SJSA1 (cell line): ENCODE measurements around the gene TP73. TPM values are rescaled to one million over a fixed set of nuclear protein-coding genes. Genes with fewer than 3 reads are reported as not detected.

Experiments used
- DNase-seq, 2 experiments: peaks; one replicate each; pipeline ENCODE4 v3.0.0-alpha.2; 2015 to 2020; ENCODE audit warnings: low spot score in 2 of 2, low read depth in 1 of 2
- H3K27ac ChIP-seq: fragments of 250-450 bp; sonication (Bioruptor Pico); 2 replicates; pipeline ENCODE4 v1.5.1; 2020; ENCODE audit warnings: mild to moderate bottlenecking, moderate library complexity
- H3K27me3 ChIP-seq: fragments of 250-450 bp; sonication (Bioruptor Pico); replicated peaks from 2 replicates; pipeline ENCODE4 v1.5.1; 2020; ENCODE audit warnings: mild to moderate bottlenecking, moderate library complexity
- H3K36me3 ChIP-seq: fragments of 250-450 bp; sonication (Bioruptor Pico); 2 replicates; pipeline ENCODE4 v1.5.1; 2020; ENCODE audit warnings: mild to moderate bottlenecking
- H3K4me1 ChIP-seq: fragments of 250-450 bp; sonication (Bioruptor Pico); replicated peaks from 2 replicates; pipeline ENCODE4 v1.6.1; 2021; ENCODE audit warnings: mild to moderate bottlenecking
- H3K4me3 ChIP-seq: fragments of 250-450 bp; sonication (Bioruptor Pico); 2 replicates; pipeline ENCODE4 v1.5.1; 2020; ENCODE audit warnings: mild to moderate bottlenecking
- H3K9me3 ChIP-seq: fragments of 250-450 bp; sonication (Bioruptor Pico); replicated peaks from 2 replicates; pipeline ENCODE4 v1.5.1; 2020; ENCODE audit warnings: mild to moderate bottlenecking
- total RNA-seq: library from RNA; depleted of rRNA; stranded (reverse); fragments of >200 nt; shearing (Covaris generic); gene quantifications from 2 replicates; pipeline ENCODE4 v1.2.3, GENCODE V29; 2014

Gene TP73
- total RNA-seq, 1 experiment from 2014 or later, result 3.4 TPM

DNA sequence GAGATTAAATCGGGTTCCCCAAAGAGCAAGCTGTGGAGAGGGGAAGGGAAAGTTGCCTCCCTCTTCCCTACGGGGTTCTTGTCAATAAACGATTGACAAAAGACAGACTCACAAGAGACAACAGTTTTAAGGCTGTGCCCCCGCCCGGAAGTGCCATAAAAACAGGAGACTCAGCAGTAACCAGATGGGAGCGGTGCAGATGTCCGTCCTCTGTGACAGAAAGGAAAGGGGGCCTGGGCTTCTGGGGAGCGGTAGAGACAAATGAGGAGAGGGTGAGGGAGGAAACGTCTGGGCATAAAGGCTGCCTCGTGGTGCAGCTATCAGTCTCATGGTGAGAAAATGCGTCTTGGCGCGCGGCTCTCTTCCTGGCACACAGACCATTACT, 5.9 kb downstream of the TP73 start:
- Histone ChIP-seq H3K4me3 (no peak overlapping the region), H3K27me3 (peaks cover 2% of the 10 kb centered on the region; the same call in 1 of the 2 replicates), H3K4me1 (no peaks in the 10 kb centered on the region), H3K27ac (no peak overlapping the region), H3K36me3 (no peaks in the 10 kb centered on the region), H3K9me3 (no peaks in the 10 kb centered on the region)
- no peak for DNase-seq

DNA sequence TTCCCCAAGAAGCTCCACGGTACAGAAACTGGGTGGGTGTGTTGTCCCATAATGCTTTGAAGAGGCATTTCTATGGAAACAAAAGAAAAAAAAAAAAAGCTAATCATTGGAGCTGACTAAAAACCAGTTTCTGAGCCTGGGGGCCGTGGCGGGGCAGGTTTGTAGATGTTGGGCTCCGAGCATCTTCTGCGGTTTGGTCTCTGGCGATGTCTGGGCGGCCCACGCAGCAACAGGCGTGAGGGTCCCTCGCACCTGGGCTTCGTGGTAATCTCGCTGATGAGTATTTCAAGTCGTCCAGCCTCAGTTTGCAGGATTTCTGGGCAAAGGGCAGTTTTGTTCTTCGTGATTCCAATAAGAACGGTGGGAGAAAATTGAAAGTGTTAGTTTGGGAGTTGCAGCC, 6.8 kb downstream of the TP73 start:
- Histone ChIP-seq H3K4me1 (no peaks in the 10 kb centered on the region), H3K9me3 (no peaks in the 10 kb centered on the region)

DNA sequence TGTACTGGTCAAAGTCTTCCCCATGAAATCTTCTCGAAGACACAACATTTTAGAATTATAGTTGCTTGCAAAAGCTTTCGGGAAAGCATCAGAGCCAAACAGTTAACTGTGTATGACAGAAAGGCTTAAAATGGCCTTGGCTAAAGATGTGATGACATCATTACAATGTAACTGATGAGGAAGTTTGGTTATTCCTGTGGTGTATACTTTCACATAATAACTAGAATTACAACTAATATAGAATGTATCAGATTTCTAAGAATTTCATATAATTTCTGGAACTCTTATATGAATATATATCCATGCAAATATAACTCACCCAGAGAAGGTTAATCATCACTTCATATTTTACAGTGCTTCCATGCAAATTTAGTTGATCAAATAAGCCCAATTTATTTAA, 8.4 kb downstream of the TP73 start:
- Histone ChIP-seq H3K27ac (no peak overlapping the region), H3K36me3 (no peaks in the 10 kb centered on the region), H3K4me3 (no peak overlapping the region), H3K4me1 (no peaks in the 10 kb centered on the region), H3K9me3 (no peaks in the 10 kb centered on the region), H3K27me3 (no peaks in the 10 kb centered on the region; the same call in 1 of the 2 replicates)
- DNase-seq, result no peak

More for the DNA sequence above, 6.8 kb downstream of the TP73 start:
- DNase-seq, result no peak
- H3K27me3 ChIP-seq, result no peaks in the 10 kb centered on the region; the same call in 1 of the 2 replicates
- no peaks in the 10 kb centered on the region for H3K36me3 ChIP-seq
- no peak overlapping the region for H3K27ac ChIP-seq
- H3K4me3 ChIP-seq, result no peak overlapping the region

DNA sequence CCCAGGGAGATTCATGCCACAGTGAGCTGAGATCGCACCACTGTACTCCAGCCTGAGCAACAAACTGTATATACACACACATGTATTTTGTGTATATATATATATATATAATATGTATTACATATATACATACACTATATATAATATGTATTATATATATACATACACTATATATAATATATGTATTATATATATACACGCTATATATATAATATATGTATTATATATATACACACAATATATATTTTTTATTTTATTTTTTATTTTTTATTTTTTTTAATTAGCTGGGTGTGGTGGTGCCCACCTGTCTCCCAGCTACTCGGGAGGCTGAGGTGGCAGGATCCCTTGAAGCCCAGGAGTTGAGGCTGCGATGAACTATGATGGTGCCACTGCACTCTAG, 9.3 kb downstream of the TP73 start:
- DNase-seq, result no peak
- Histone ChIP-seq H3K9me3 (no peaks in the 10 kb centered on the region), H3K4me3 (no peak overlapping the region), H3K27me3 (no peaks in the 10 kb centered on the region), H3K4me1 (no peaks in the 10 kb centered on the region), H3K36me3 (no peaks in the 10 kb centered on the region), H3K27ac (no peak overlapping the region)

DNA sequence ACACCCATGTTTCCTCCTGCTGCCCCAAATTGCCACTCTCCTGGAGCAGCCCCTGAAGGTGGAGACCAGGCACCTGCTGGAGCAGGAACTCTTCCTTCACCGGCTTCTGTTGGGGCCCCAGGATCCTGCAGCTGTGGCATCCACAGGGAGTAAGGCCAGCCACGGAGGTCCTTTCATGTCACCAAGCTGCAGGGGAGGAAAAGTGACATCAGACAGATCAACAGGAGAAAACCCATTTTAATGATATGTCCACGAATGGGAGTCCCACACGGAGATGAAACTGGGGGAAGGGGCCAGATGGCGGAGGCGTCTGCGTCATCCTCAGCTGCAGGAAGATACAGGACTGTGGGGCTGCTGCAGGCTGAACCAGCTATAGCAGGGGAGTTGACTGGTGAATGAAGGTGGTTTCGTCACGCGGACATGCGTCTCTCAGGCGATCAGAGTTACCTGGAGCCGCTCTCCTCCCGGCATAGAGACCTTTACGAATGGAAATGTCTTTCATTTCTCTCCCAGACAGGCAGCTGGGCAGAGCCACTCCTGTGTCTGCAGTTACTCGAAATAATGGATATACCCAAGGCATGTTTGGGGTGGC, 9.9 kb downstream of the TP73 start:
- Histone ChIP-seq H3K27me3 (no peaks in the 10 kb centered on the region), H3K36me3 (no peaks in the 10 kb centered on the region), H3K9me3 (no peaks in the 10 kb centered on the region), H3K27ac (no peak overlapping the region), H3K4me3 (no peak overlapping the region), H3K4me1 (no peaks in the 10 kb centered on the region)
- DNase-seq, result no peak

DNA sequence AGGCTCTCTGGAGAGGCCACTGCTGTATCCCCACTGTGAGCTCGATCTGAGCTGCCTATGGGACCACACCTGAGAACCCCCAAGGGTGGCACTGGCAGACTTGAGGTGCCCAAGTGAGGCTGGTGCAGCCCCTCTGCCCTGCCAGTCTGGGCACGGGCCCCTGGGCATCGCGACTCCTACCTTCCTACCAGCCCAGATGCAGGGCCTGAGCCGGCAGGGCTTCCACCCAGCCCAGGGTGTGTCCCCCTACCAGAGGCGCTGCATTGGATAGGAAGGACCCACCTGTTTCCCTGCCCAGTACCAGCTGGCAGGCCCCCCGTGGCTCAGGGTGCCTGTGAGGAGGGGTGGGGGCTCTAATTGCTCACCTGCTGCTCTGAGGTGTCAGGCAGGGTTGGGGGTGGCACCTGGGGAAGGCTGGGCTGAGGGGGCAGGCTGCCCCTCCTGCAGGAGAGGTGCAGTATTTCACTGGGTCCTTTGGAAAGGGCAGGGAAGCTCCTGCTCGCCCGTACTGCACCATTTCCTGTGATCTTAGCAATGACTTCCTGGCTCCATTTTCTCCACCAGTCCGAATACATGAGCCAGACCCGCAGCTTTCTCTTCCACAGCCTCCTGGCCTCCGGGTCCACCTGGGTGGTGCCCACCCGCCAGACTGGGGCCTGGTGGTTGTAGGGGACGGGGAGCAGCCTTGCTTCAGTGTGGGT, 11.8 kb downstream of the TP73 start:
- Histone ChIP-seq H3K27ac (no peak overlapping the region), H3K4me1 (no peaks in the 10 kb centered on the region), H3K4me3 (no peak overlapping the region), H3K27me3 (no peaks in the 10 kb centered on the region), H3K9me3 (no peaks in the 10 kb centered on the region), H3K36me3 (no peaks in the 10 kb centered on the region)
- no peak for DNase-seq

DNA sequence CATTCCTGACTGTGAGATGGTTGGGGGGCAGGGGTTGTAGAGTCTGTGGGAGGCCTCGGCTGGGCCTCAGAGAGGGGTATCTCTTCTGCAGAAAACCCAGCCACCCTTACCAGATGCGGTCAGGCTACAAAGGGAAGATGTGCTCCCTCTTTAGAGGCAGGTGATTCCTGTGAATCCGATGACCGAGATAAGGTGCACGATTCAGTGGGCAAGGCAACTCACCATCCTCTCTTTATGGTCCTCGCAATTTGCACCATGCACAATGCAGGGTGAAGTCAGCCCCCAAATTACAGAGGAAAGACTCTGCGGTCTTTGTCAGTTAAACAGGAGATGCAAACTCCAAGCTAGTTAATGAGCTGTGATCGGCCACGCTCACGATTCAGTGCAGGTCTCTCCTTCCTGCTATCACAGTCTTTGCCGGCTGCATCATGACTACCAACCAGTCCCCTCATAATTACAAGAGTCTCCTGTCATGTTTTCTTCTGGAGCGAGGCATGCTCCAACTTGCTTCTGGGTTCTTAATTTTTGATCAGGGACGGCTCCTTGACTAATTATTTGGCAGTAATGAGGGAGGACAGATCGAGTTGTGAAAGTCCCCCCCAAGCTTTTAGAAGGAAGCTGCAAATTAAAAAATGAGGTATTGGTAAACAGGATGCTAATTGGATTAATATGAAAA, 12.5 kb downstream of the TP73 start:
- Histone ChIP-seq H3K36me3 (no peaks in the 10 kb centered on the region), H3K27ac (no peak overlapping the region), H3K9me3 (no peaks in the 10 kb centered on the region), H3K4me1 (no peaks in the 10 kb centered on the region), H3K27me3 (no peaks in the 10 kb centered on the region), H3K4me3 (no peak overlapping the region)
- DNase-seq, result no peak

DNA sequence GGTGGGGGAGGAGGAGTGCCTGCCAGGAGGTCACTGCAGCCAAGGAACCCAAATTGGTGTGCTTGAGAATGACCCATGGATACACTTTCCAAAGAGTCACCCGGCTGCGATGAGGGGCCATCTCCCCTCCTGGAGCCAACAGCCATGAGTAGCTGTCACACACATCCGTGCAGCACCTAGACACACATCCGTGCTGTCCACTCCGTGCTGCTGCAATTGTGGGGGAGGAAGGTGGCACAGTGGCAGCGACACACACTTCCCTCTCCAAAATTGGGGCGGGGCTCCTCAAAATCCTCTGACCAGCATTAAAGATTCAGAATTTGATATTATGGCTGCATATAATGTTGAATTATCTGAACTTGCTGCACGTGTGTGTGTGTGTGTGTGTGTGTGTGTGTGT, 15.8 kb downstream of the TP73 start:
- no peaks in the 10 kb centered on the region for H3K27me3 ChIP-seq
- no peaks in the 10 kb centered on the region for H3K36me3 ChIP-seq
- no peak overlapping the region for H3K27ac ChIP-seq
- no peaks in the 10 kb centered on the region for H3K4me1 ChIP-seq
- H3K9me3 ChIP-seq, result no peaks in the 10 kb centered on the region
- no peak overlapping the region for H3K4me3 ChIP-seq
- DNase-seq, result no peak

DNA sequence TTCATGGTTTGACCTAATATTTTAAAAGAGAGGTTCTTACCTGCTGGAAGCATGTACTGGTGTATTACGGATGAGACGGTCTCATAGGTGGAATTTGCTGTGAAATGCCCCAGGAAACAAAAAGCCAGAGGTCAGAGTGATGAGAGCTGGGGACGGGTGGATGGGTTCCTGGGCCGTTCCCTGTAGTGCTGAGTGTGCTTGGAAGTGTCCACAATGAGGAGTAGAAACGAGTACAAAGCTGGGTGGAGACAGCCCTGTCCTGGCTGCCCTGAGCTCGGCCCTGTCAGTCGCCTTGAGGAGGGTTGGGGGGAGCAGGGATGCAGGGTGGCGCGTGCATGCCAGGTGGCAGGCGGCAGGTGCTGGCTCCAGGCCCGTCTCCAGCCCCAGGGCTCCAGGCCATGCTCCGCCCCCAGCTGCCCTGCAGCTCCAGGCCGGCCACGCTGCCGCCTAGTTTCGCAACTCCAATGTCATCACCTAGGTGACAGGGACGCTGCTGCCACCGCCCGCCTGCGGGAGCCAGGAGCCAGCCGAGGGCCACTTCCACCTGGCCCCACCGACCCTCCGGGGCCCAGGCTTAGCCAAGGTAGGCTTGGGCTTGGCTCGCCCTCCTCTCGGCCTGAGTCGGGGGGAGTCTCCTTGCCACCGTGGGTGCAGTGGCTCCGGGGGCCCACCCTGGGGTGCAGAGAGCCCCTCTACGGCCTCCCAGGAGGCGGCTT, 16.4 kb downstream of the TP73 start:
- DNase-seq, result no peak
- Histone ChIP-seq H3K4me3 (no peak overlapping the region), H3K36me3 (no peaks in the 10 kb centered on the region), H3K27ac (no peak overlapping the region), H3K27me3 (no peaks in the 10 kb centered on the region), H3K4me1 (no peaks in the 10 kb centered on the region), H3K9me3 (no peaks in the 10 kb centered on the region)

DNA sequence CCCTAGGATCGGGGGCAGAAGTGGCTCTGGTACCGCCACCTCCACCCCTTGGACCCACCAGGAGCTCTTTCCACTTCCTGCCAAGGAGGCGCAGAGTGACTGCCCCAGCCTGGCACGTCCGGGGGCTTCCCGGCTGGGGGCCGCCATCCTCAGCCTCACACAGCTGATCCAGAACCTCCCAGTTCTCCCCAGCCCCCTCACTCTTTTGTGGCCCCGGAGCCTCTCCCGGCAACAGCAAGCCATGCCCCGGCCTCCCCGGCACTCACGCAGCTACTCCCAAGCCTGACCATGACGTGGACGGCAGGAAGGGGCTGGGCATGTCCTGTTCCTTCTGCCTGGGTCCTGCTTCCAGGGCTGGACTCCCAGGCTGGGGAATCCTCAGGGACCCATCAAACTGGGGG, 17.1 kb downstream of the TP73 start:
- Histone ChIP-seq H3K4me3 (no peak overlapping the region), H3K27me3 (no peaks in the 10 kb centered on the region), H3K36me3 (no peaks in the 10 kb centered on the region), H3K27ac (no peak overlapping the region), H3K4me1 (no peaks in the 10 kb centered on the region), H3K9me3 (no peaks in the 10 kb centered on the region)
- DNase-seq, result no peak

DNA sequence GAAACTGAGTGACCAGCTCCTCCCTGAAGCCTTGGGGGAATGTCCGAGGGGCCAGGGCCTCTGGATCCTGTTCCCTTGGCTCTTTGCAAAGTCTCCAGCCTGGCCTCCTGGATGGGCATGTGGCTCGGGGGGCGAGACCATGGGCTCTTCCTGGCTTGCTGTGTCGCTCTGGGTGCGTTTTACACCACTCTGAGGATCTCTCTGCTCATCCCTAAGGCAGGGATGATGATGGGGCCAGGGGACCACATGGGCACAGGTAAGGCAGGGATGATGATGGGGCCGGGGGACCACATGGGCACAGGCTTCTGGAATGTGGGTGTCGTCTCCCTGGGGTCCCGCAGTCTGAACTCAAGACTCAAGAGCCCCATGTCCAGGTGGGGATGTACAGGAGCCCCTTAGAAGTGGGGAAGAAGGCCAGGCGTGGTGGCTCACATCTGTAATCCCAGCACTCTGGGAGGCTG, 17.7 kb downstream of the TP73 start:
- Histone ChIP-seq H3K27me3 (no peaks in the 10 kb centered on the region), H3K27ac (no peak overlapping the region), H3K4me1 (no peaks in the 10 kb centered on the region), H3K4me3 (no peak overlapping the region), H3K36me3 (no peaks in the 10 kb centered on the region), H3K9me3 (no peaks in the 10 kb centered on the region)
- no peak for DNase-seq

DNA sequence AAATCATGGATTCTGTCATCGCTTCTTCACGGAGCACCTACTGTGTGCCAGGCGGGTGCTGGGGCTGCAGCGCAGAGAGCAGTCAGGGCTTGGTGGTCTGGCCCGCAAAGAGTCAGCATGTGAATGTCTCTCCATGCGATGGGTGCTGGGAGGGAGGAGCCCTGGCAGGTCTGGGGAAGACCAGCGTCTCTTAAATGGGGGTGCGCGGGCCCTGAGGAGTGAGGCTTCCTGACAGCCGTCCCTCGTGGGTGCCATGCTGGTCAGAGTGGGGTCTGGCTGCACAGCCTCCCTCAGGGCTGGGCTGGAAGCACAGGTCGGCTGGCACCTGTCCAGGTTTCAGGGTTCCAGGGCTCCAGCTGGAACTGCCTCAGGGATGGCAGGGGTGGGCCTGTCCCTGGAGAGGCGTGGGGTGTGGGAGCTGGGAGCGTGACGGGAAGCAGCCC, 18.5 kb downstream of the TP73 start:
- no peaks in the 10 kb centered on the region for H3K4me1 ChIP-seq
- no peaks in the 10 kb centered on the region for H3K27me3 ChIP-seq
- no peak overlapping the region for H3K4me3 ChIP-seq
- no peak overlapping the region for H3K27ac ChIP-seq
- no peak for DNase-seq
- no peaks in the 10 kb centered on the region for H3K36me3 ChIP-seq
- no peaks in the 10 kb centered on the region for H3K9me3 ChIP-seq

DNA sequence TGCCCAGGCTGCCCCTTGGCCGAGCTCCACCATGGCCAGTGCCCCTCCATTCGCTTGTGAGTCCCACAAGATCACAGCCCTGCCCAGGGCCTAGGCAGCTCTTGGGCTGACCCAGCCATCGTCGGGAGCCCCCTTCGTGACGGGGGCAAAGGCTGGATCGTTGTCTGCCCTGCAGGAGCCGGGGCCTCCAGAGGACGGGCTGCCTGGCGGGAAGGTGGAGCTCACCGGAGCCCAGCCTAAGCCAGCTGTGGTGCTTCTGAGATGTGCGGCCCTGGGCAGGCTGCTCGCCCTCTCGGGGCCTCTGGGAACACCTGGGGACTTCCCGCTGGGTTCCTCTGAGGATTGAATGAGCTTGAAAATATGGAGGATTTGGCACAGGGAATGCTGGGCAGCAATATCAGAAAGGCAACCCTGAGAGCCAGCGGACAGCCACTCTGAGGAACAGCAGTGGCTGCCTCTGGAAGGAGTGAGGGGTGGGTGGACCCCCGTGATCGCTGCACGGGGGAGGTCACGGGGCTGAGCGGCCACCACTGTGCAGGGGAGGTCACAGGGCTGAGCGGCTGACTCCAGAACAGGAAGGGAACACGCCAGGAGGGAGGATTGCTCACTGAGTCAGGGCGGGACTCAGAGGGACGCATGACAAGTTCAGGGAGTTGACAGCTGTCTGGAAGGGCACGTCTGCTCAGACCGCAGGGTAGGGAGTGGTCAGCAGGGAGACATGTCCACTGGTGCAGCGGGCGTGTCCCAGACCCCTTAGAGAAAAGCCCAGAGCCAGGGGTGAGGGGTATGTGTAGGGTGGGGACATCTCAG, 19.3 kb downstream of the TP73 start:
- no peak overlapping the region for H3K27ac ChIP-seq
- H3K4me1 ChIP-seq, result no peaks in the 10 kb centered on the region
- no peak for DNase-seq

More for the DNA sequence above, 19.3 kb downstream of the TP73 start:
- Histone ChIP-seq H3K4me3 (no peak overlapping the region), H3K27me3 (no peaks in the 10 kb centered on the region), H3K36me3 (no peaks in the 10 kb centered on the region), H3K9me3 (no peaks in the 10 kb centered on the region)
